Stimulated activated CD4-positive, alpha-beta T cell treated with anti-CD3 and anti-CD28 coated beads, Interleukin-12 subunit alpha, Interleukin-12 subunit beta, amount 100 ng/mL, for 48 hours (primary cell): Measurements from ENCODE around the gene NRP2.

Experiments used
- DNase-seq, 3 donors: peaks; one replicate each; pipeline ENCODE4 v3.0.0-alpha.2; 2020; ENCODE audit warnings: low read depth in 2 of 3, low spot score in 1 of 3

Gene NRP2

GRCh38 chr2:205730701-205731582 is 48.6 kb downstream of the NRP2 start:
- no peak for DNase-seq

DNA sequence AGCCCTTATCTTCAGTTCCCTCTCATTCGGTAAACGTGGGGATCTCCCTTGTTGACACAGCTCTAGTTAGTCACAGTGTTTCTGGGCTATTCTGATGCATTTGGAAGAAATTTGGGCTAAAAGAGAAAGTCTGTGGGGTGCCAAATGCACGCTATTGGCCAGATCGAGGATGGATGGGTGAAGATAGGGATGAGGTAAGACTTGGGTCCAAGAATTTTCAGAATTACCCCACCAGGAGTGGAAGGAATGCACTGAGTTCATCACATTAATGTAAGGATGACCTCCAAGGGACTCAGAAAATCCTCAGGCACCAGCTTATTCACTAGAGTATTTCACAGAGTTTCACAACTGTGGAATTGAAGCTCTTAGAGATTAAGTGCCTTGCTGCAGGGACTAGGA is 49.3 kb downstream of the NRP2 start:
- DNase-seq = no peak

- no peak for DNase-seq
Observed at GRCh38 chr2:205732314-205732713, 50.0 kb downstream of the NRP2 start.

- no peak for DNase-seq
Observed at GRCh38 chr2:205733082-205733481, 50.8 kb downstream of the NRP2 start.

GRCh38 chr2:205733648-205734047 is 51.3 kb downstream of the NRP2 start:
- no peak for DNase-seq

- DNase-seq = no peak
Observed at GRCh38 chr2:205734436-205735037, 52.2 kb downstream of the NRP2 start.

DNA sequence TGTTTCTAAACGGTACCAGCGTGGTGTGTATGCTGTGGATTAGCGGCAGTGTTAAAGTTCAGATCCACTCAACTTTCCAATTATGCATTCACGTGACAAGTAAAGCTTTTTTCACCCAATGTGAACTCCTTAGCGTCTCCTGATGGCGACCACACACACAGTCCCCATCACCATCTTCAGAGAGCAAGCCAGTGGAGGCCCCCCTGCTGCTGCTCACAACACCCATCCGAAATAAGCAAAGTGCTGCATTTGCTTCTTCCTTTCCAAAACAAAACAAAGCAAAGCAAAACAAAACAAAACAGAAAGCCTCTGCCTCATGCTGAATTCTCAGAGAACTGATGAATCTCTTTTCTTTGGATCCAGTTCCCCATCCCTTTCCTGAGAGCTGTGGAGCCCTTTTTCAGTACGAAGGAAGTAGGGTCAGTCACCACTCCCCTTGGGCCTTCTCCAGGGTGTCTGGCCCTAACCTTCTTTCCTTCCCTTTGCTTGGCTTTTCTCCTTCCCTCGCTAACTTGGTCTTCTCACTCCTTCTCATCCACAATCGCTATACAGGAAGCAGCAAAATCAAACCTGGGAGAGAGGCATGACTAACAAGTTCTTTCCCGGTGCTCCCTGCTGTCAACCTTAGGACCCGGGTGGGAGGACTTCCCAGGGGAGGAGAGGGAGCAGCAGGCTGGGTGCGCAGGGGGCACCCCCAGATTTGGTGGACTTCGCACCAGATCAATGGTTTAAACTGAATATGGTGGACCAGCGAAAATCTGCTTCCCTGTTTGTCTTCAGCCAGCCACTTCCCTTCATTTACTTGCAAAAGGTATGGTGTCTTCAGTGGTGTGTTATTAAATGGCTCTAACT is 56.0 kb downstream of the NRP2 start:
- DNase-seq = no peak

- no peak for DNase-seq
Observed at GRCh38 chr2:205739620-205740019, 57.3 kb downstream of the NRP2 start.

- DNase-seq = no peak
Observed at GRCh38 chr2:205740381-205740780, 58.1 kb downstream of the NRP2 start.

DNA sequence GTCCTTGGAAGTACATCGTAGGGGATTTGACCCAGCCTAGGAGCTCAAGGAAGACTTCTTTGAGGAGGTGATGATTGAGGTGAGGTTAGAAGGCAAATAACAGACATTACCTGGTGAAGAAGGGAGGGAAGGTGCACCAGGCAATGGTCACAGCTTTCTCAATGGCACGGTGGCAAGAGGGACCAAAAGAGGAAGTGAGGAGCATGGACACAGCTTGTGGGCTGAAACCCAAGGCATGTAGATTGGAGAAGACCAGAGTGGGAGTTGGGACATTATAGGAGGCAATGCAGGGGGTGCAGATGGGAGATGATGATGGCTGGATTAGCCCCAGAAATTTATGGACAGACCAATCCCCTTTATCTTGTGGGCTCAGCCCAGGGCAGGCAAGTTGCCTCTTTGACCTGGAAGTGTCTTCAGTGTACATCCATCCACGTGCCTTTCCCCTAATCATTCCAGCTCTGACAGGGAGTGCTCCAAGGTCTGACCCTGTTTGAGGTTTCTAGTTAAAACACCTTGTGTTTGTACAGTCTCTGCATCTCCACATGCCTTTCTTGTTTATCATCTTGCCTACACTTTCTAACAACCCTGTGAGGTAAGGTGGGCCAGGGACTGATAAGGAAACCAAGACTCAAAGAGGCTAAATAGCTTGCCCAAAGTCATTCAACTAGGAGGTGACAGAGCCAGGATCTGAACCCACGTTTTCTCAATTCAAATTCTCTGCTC is 59.1 kb downstream of the NRP2 start:
- no peak for DNase-seq

DNA sequence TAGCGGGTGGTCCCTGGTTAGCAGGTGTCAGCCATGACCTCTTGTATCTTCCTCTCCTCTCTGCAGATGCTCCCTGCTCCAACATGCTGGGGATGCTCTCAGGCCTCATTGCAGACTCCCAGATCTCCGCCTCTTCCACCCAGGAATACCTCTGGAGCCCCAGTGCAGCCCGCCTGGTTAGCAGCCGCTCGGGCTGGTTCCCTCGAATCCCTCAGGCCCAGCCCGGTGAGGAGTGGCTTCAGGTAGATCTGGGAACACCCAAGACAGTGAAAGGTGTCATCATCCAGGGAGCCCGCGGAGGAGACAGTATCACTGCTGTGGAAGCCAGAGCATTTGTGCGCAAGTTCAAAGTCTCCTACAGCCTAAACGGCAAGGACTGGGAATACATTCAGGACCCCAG is 60.8 kb downstream of the NRP2 start:
- no peak for DNase-seq

GRCh38 chr2:205744074-205744591 is 61.8 kb downstream of the NRP2 start:
- DNase-seq = no peak

- no peak for DNase-seq
Observed at GRCh38 chr2:205745661-205746419, 63.5 kb downstream of the NRP2 start.

- no peak for DNase-seq
Observed at GRCh38 chr2:205746420-205746785, 64.1 kb downstream of the NRP2 start.

DNA sequence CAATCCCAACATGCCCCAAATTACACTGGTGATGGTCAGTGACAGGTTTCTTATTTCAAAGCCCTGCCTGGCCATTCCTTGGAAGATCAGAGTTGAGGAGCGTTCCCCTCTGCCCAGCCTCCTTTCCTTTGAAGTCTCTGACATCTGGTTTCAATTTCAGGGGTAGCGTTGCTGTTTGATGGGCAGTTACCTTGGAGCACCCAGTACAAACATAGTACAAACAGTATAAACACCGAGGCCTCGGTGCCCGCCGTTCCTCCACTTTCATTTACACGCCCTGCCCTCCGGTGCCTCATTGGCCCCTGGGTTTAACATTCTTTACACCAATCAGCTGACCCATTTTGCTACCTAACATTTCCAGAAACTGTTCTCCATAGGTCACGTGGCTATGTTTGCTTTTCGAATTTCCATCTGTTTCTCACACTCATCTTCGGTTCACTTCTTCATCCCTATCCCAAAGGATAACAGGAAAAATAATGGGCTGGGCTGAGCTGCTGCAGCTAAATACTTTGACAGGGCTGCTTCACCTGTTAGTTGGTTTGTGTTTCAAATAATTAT is 65.6 kb downstream of the NRP2 start:
- DNase-seq = no peak

DNA sequence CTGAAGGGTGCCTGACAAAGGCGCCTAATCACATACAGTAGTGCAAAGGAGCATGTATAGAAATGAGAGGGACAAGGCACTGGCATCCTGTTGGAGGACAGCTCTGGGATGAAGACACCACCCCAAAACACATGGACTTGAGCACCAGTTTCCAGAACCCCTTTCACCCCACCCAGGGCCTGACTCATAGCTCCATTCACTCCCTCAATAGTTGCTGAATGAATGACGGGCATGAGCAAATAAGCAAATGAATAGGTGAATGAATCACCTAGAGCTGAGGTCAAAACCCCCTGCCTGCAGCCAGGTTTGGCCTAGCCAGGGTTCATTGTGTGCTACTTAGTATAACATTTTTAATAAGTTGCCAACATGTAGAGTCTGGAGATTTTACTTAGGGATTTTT is 66.3 kb downstream of the NRP2 start:
- no peak for DNase-seq

DNA sequence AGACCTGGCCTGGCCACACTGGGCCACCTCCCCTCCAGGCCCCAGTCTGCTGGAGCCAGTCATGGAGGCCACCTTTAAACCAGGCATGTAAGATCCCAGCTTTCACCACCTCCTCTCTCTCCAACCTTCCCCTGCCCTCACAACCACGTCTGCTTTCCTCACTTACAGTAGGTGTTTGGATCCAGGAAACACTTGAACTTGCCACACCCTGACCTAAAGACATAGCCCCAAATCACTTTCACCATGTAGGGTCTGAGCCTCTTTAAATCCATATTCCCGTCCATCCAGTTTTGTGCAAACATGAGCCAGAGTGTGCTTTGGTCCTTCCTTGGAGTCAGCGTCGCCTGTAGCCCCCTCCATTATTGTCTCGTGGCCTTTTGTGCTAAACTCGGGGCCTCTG is 66.8 kb downstream of the NRP2 start:
- DNase-seq = no peak

DNA sequence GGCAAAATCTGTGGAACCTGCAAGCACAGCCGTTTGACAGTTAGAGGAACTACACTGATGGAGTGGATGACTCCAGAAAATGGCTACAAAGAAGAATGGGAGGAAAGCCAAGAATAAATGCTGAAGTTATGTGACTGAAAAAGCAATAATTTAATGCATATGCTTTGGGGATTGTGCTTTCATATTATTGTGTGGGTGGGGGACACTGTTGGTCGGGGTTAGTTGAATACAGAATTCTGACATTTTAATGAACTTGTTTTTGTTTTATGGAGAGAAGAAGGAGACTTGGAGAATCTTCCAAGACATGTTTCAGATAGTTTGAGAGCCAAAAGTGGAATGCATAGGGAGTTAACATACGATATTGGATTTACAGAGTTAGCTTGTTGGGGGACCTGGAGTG is 68.5 kb downstream of the NRP2 start:
- DNase-seq = no peak

DNA sequence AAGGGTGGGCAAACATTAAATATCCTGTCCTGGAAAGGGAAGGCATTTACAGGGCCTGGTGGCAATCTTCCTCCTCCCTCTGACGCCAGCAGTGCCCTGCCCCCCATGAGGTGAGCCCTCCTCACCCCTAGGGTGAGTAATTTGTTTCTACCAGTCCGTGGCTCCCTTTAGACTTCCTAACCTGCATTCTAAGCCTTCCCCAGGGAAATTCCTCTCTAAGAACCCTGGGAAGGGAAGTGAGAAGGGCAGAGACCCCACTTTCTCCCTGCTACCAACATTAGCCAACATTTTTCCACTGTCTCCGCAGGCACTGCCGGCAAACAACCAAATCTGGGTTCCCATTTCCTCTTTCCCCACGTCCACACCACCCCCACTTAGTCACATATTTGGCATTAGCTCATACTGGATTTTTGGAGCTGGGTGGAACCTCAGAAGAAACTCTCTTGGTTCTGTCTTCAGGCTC is 69.3 kb downstream of the NRP2 start:
- DNase-seq = no peak

- DNase-seq = no peak
Observed at GRCh38 chr2:205752296-205752820, 70.1 kb downstream of the NRP2 start.
